ENCODE data around the gene AKAP8L. TPM values are rescaled to one million over a fixed set of nuclear protein-coding genes. Genes with fewer than 3 reads are reported as not detected.

Gene AKAP8L
- total RNA-seq, 1 donor from 2014 or later: 91.4 TPM

DNA sequence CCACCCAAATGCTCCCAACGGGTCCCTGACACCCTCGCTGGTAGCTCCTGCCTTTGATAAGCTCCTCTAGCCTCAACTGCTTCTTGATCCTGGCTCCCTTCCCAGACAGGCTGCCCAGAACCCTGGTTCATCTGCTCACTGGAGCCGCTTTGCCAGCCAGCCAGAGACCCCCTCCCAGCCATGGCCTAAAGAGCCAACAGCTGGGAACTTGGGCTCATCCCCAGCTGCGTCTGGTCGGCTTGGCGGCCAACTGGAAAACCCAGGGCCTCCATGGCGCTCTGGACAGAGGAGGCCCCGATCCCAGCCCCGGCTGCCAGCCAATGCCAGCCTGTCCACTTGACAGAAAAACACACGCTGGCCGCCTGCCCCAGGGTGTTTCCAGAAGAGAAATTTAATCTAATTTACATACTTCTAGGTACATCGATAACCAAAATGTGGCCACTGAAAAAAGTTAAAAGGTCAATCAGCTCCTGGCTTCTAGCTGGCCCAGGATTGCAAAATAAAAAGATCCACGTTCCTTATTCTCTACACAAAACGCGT, 3.0 kb upstream of the AKAP8L start:
- intact Hi-C loops (cut with micrococcal nuclease): no loop called here

DNA sequence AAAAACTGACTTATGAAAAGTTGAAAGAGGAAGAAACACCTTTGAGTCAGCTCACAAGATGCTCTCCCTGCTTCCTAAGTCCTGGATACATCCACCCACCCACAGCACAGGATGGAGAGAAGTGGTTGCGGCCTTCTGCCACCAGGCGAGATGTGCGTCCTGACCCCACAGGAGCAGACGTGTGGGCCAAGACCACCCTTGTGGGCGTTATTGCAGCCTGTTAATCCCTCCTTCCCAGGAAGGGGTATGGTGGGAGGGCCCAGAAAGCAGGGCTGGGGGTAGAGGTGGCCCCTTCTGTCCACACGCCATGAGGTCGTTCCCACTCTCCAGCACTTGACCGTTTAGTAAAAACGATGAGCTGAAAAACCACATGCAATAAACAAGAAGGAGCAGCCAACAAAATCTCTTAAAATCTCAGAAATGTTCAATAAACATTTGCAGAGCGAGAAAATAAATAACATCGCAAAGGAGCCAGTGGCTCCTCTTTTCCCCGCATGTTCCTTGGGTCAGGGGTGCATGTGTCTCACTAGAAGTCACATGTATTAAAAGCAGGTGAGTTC, 2.4 kb upstream of the AKAP8L start:
- intact Hi-C loops (cut with micrococcal nuclease): no loop called here

DNA sequence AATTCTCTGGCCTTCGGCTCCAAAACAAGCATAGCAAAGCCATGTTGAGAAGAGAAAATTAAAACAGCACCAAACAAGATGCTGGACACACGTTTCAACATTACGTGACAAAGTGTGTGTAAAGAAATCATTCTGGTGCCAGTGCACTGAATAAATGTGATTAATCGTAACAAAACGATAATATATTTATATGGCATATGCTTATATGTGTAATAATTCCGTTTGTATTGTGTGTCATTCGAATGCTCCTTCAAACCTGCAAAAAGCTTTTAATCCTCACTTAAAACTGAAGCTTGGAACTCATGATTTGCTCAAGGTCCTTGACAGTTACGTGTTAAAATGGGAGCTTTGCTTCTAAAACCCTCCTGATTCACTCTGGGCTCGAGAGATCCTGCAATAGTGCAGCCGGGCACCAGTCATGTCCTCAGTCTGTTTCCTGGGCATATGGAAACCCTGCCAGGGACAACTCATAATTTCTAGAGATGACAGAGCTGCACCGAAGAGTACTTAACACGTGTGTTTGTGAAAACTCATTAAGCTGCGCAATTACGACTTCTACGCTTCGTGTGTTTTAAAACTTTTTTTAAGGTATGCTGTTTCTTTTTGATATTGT, 731 bp upstream of the AKAP8L start:
- intact Hi-C loops (cut with micrococcal nuclease): loop anchor here (1.0 to 10.0 kb wide), 13 partner anchors 13 to 294 kb away; partner anchors contain the start of genes AKAP8 and BRD4

DNA sequence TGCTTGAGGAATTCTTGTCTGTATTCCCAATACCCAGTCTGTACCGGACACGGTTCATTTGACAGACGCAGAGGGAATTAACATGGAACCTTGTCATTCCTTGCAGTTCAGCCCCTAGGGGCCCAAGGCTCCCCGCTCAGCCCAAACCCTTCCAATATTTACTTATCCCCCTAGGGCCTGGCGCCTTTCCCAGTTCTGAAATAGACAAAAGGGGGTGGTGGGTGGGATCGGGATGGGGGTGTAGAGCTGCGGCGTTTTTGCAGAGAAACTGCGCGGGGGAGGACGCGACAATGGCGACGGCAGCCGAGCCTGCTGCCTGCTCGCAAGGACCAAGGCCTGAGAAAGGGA, 583 bp downstream of the AKAP8L start:
- intact Hi-C loops (cut with micrococcal nuclease): loop anchor here (1.0 to 10.0 kb wide), 2 partner anchors 83 to 326 kb away; partner anchors contain the start of gene BRD4

DNA sequence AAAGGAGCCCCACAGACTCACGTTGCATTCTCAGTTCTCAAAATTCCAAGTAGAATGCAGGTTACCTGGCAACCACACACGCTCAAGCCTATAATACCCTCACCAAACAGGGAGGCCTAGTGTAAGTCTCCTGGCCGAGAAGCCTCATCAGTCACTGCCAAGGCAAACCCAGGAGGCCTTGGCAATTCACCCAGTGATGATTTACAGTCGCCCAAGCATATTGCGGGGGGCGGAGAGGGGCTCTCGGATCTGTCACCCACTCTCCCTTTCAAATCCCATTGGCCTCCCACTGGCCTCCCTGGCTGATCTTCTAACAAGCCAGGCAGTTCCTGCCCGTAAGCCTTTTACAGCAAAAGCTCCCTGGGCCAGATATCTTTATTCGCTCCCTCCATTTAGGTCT, 1.1 kb downstream of the AKAP8L start:
- intact Hi-C loops (cut with micrococcal nuclease): loop anchor here (1.0 to 10.0 kb wide), 2 partner anchors 83 to 325 kb away; partner anchors contain the start of gene BRD4

DNA sequence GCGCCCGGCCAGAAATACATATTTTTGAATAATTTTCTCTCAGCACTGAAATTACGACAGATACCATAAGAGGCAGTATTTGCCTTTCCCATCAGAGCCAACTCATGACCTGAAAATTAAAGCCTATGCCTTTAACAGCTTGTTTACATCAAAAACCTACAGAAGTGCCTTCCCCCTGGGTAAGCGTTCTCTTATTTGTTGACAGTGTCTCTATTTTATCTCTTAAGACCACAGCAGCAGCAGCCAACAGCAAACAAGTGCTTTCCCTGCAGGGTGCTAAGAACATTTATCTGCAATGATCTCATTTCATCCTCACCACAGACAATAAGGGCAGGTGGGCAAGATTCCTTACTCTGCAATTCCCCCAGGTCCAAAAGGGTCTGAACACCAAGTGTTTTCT, 6.0 kb downstream of the AKAP8L start:
- intact Hi-C loops (cut with micrococcal nuclease): loop anchor here (10.0 kb wide), 1 partner anchor 78 kb away; the partner anchor contains the start of gene BRD4

DNA sequence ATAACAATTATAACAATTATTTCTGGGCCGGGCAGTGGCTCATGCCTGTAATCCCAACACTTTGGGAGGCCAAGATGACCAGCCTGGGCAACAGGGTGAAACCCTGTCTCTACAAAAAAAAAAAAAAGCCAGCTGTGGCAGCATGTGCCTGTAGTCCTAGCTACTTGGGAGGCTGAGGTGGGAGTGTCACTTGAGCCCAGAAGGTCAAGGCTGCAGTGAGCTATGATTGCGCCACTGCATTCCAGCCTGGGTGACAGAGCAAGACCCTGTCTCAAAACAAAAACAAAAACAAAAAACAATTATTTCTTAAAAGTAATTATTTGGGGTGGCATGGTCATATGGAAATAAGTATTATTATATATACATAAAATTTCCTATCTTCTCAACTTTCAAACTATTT, 7.4 kb downstream of the AKAP8L start:
- intact Hi-C loops (cut with micrococcal nuclease): loop anchor here (10.0 kb wide), 1 partner anchor 77 kb away; the partner anchor contains the start of gene BRD4

DNA sequence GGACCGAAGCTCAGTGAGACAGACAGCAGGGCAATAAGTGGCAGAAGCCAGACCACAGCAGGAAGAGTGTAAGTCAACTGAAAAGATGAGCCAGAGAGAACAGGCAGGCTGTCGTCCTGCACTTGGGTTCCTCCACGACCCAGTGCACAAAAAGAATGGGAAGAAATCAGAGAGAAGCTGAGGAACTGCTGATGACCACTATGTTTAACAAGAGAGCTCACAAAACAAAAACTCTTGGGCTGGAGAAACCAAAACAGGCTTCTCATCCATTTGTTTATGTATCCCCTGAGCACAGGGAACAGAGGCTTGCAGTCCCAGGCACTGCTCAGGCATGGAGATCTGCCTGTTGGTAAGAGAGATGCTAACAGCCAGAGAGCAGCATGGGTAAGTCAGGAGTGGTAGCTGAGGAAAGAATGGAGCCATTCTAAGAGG, 14.0 kb downstream of the AKAP8L start:
- intact Hi-C loops (cut with micrococcal nuclease): no loop called here

DNA sequence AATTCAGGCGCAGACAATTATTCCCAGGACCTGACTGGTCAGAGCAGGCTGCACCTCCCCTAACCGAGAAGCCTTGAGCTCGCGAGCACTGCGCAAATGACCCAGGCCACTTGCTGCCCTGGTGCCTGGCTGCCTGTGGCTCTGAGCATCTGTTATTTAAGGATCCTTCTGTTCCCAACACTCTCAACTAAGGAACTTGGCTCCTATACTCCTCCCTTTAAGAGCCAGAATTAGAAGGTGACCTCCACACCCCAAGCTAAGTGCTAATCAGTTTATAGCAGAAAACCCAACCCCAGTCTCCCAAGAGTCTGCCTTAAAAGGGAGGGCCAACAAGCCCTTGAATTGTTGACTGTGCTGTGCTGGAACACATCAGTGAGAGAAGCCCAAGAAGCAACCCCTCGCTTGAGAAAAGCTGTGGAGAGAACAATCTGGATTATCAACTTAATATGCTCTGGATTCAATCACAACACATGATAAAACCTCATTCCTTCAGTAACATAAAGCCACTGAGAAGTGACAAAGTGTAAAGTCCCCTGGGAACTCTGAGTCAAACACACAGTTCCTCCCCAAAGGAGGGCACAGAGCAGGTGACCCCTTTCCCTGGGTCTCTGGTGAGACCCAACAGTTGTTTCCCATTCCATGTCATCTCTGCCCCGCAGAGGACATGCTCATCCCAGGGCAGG, 14.6 kb downstream of the AKAP8L start:
- intact Hi-C loops (cut with micrococcal nuclease): no loop called here

DNA sequence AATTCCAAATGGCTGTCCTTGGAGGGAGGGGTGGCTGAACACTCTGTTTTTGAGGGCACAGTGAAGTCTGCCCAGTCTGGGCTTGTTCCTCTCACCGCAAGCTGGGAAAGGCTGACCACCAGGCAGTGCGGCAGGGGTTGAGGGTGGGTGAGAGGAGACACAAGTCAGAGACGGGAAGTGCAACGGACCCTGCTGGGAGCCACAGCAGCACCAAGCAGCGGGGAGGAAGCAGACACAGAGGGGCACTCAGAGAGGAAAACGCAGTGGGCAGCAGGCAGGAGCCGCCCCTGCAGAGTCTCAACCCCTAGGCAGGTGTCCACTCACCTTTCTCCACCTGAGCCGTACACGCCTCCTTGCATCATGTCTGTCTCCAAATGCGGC, 15.6 kb downstream of the AKAP8L start:
- intact Hi-C loops (cut with micrococcal nuclease): no loop called here

DNA sequence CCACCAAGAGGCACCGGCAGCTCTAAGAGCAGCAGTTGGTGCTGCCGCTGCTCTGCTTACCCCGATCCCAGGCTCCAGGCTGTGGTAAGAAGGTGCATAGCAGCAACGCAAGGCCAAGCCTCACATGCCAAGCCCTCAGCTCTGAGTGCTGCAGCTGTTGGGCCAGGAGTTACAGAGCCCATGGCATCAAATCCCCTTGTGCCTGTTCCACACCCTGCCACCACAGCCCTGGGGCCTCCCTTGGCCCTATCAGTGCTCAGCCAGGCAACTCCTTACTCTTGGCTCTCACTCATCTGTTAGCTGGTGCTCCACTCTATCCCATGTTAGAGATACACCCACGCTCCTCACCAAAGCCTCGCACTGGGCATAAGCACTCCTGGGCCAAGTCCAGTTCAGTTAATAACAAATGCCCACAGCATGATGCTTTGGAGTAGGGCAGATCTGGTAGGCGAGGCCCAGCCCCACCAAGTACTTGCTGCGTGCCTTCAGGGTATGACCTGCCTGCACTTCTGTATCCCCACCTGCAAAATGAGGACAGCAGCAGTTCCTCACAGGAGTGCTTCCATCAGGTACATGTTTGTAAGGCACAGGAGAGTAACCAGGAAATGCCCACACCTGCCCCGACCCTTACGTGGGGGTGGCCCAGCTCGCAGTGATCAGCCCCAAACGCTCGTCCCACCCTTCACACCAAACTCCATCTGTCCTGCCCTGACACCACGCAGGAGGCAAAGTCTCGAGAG, 16.2 kb downstream of the AKAP8L start:
- intact Hi-C loops (cut with micrococcal nuclease): no loop called here

DNA sequence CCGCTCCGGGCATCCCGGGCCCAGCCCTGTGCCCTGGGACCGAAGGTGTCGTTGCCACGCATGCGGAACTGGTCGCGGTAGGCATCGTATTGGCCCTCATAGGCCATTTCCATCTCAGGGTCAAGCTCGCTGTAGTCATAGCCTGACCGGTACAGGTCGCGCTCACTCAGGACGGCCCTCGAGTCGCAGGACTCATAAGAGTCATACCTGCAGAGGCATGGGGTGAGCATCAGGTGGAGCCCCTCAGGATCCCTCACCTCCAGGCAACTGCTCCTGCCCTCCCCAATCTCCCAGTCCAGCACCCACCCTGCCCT, 17.4 kb downstream of the AKAP8L start:
- intact Hi-C loops (cut with micrococcal nuclease): no loop called here

DNA sequence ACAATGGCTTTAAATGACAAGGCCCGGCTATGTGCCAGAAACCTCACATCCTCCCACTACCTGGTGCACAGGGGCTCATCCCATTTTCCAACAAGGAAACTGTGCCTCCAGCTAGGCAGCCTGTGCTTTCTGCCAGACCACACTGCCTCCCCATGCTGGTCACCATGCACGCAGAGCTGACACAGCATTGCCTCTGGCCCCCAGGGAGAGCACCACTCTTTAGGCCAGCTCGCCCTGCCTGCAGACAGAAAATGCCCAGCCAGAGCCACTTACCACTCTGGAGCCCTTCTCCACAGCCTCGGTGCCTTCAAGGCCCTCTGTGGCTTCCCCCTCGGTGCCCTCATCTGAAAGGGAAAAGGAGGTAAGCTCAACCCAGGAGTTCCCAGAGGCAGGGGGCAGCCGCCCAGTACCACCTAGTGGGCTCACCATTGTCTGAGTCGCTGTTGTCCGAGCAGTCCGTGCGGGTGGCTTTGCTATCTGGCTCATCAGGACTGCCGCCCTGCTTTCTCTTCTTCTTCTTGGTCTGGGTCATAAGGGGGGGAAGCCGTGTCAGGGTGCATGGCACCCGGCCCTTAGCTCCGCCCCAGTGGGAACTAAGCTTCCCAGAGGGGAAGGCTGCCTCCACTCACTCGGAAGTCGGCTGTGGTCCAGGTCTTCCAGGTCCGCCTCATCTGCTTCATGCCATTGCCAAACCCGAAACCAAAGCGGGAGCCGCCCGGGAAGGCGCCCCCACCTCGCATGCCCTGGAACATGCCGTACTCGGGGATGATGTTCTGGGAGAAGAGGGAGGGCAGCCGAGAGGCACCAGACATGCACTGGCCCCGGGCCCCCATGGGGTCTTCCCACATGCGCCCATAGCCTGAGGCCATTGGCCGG, 18.0 kb downstream of the AKAP8L start:
- intact Hi-C loops (cut with micrococcal nuclease): no loop called here

DNA sequence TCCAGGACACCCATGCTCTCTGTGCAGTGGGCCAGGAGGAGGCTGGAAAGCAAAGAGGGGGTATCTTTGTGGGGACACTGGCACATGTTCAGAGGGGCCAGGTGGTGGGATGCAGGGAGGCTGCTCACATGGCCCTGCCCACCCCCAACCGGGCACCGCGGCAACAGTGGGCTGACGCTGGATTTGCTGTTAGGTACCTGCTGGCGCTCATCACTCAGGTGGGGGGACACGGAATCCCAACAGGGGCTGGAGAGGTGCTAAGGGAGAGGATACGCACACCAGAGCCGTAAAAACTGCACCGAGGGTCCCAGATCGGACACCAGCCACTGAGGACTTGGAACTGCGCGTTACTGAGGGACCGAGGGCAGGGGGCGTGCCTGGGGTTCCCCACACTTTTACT, 19.2 kb downstream of the AKAP8L start:
- intact Hi-C loops (cut with micrococcal nuclease): loop anchor here (10.0 kb wide), 1 partner anchor 1825 kb away; no protein-coding TSS in a partner anchor

DNA sequence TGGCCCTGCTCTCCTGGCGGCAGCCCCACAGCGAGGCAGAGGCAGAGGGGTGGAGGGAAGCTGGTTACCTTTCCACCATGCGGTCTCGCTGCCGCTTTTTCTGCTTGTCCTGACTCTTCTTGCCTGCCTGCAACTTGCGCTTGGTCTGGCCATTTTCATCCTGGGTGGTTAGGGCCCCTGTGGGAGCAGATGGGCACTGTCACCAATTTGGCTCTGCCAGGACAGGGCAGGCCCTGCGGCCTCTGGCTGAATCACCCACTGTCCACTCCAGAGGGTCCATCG, 19.6 kb downstream of the AKAP8L start:
- intact Hi-C loops (cut with micrococcal nuclease): loop anchor here (10.0 kb wide), 1 partner anchor 1824 kb away; no protein-coding TSS in a partner anchor

DNA sequence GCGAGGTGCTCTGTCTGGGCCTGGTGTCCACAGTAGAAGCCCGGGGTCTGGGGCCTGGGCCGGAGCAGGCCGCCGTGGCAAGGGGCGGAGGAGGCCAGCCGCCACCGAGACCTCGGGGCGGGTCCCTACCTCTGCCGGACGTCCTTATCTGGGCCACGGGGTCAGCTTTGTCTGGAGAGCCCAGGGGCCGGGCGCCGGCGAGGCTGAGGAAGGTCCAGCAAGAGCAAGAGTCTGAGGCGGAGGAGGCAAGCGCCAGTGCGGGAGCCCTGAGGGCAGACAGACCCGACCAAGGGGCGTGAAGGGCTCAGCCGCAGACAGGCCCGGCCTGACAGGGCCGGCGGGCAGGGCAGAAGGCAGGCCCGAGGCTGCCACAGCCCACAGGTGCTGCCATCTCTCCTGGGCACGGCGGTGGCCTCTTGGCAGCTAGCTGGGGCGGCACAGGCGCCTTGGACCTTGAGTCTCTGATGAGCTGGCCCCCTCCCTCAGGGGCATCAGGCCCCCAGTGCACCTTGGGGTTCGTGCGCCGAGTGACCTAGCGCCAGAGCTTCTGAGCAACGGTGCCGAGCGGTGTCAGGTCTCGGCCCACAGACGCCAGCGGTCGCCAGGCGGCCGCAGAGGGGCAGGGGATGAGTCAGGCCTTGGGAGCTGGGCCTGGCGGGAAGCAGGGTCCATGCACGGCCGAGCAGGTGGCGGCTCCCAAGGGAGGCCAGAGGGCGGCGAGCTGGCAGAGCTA, 20.1 kb downstream of the AKAP8L start:
- intact Hi-C loops (cut with micrococcal nuclease): loop anchor here (10.0 kb wide), 1 partner anchor 1824 kb away; no protein-coding TSS in a partner anchor

DNA sequence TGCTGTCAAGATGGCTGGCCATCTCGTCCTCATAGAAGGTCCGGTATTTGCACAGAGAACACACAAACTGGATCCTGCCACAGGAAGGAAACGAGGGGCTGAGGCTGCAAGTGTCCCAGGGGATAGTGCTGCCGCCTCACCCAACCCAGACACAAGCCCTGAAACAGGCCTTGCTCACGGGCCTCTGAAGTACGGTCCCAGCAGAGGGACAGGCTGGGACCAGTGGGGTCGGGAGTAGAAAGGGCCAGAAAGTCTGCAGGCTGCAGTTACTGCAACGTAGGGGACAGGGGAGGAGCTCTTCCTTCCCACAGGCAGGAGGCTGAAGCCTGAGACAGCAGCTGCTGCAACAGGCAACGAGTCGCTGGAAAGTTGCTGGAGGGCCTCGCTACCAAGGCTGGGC, 21.0 kb downstream of the AKAP8L start:
- intact Hi-C loops (cut with micrococcal nuclease): loop anchor here (10.0 kb wide), 1 partner anchor 1823 kb away; no protein-coding TSS in a partner anchor

DNA sequence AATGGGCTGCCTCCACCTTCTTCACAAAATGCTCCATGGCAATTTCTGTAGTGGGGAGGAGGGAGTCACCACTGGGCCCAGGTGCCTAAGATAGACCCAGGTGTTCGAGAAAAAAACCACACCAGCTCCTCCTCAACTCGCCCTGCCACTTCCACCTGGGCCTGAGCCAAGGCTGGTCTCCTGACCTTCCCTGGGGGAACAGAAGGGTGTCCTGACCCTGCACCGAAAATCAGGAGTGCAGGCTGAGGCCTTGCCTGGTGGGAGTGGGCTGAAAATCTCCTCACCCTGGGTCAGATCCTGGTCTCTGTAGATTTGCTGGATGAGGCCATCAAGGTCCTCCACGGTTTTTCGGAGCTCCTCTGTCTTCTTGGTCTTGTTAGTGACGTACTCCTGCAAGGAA, 21.6 kb downstream of the AKAP8L start:
- intact Hi-C loops (cut with micrococcal nuclease): loop anchor here (10.0 kb wide), 1 partner anchor 1822 kb away; no protein-coding TSS in a partner anchor

DNA sequence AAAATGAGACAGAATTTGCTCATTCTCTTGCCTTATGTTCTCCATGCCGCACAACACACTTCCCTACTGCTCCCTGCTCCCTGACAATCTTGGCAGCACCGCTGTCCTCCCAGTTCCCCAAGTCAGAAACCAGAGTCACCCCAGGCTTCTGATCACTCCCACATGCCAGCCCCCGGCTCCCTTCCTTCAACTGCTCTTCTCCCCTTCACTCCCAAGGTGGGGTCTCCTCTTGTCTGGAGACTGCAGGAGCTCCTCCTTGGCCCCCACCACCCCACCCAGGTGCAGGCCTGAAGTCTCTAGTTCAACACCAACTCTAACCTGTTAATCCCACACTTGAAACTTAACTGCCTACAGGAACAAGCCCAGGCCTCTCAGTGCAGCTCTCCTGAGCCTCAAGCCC, 22.4 kb downstream of the AKAP8L start:
- intact Hi-C loops (cut with micrococcal nuclease): loop anchor here (10.0 kb wide), 1 partner anchor 1822 kb away; no protein-coding TSS in a partner anchor

DNA sequence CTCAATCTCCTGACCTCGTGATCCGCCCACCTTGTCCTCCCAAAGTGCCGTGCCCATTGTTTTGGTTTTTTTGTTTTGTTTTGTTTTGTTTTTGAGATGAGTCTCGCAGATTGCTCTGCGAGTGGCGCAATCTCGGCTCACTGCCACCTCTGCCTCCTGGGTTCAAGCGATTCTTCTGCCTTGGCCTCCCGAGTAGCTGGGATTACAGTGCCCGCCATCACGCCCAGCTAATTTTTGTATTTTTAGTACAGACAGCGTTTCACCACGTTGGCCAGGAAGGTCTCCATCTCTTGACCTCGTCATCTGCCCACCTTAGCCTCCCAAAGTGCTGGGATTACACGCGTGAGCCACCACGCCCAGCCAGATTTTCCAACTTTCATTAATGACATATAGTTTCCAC, 23.5 kb downstream of the AKAP8L start:
- intact Hi-C loops (cut with micrococcal nuclease): loop anchor here (10.0 kb wide), 1 partner anchor 1820 kb away; no protein-coding TSS in a partner anchor

Measured in T-helper 1 cell treated with Interleukin-12 subunit alpha and Interleukin-12 subunit beta and Interleukin-4 antibody, amounts not matched to agents 30 ng/mL and 1 ng/mL, for 36 hours (primary cell).